HepG2 (cell line): Measurements from ENCODE around the gene CCM2L. TPM values are rescaled to one million over a fixed set of nuclear protein-coding genes. Genes with fewer than 3 reads are reported as not detected.
A peak's percentile ranks its signal among the peaks of the same experiment; 100 is the strongest.

Experiments used
- CCDC6 ChIP-seq: sonication (generic); formaldehyde crosslinking; IDR thresholded peaks from 2 replicates; pipeline ENCODE4 v1.8.1; 2022; ENCODE audit warnings: mild to moderate bottlenecking, missing genetic modification reagents, moderate library complexity
- FOXK2 ChIP-seq: fragments of 450-650 bp; IDR thresholded peaks from 2 replicates; pipeline ENCODE4 v1.6.1; 2016
- GABPB1 ChIP-seq: IDR thresholded peaks from 2 replicates; pipeline ENCODE4 v1.6.1; 2016; ENCODE audit warnings: mild to moderate bottlenecking, missing genetic modification reagents, moderate library complexity, missing compliant biosample characterization
- MEIS2 ChIP-seq: sonication (generic); formaldehyde crosslinking; IDR thresholded peaks from 2 replicates; pipeline ENCODE4 v1.9.0; 2021; ENCODE audit warnings: mild to moderate bottlenecking, missing genetic modification reagents
- PITX1 ChIP-seq: sonication (generic); formaldehyde crosslinking; IDR thresholded peaks from 2 replicates; pipeline ENCODE4 v1.5.1; 2020; ENCODE audit warnings: mild to moderate bottlenecking, missing genetic modification reagents
- PTBP1 ChIP-seq: fragments of 200-400 bp; formaldehyde crosslinking; IDR thresholded peaks from 2 replicates; pipeline ENCODE4 v1.6.1; 2018; ENCODE audit warnings: low read length, low read depth; ENCODE audit not compliant: poor library complexity, severe bottlenecking
- RBFOX2 ChIP-seq: fragments of 200-400 bp; formaldehyde crosslinking; IDR thresholded peaks from 2 replicates; pipeline ENCODE4 v1.6.1; 2017; ENCODE audit warnings: low read depth, mild to moderate bottlenecking, low read length
- SMAD1 ChIP-seq: sonication (generic); formaldehyde crosslinking; IDR thresholded peaks from 2 replicates; pipeline ENCODE4 v1.4.0; 2020; ENCODE audit warnings: missing genetic modification reagents, low read depth, mild to moderate bottlenecking, borderline replicate concordance
- SMARCE1 ChIP-seq: fragments of 450-650 bp; IDR thresholded peaks from 2 replicates; pipeline ENCODE4 v1.6.1; 2017; ENCODE audit warnings: borderline replicate concordance
- TAF1 ChIP-seq: sonication (generic); formaldehyde crosslinking; IDR thresholded peaks from 2 replicates; pipeline ENCODE4 v1.4.0; 2020; ENCODE audit warnings: missing genetic modification reagents
- TCF7L2 ChIP-seq: IDR thresholded peaks from 2 replicates; pipeline ENCODE4 v1.6.1; 2011; ENCODE audit warnings: mild to moderate bottlenecking, low read depth, low read length, moderate library complexity
- WIZ ChIP-seq: sonication (generic); formaldehyde crosslinking; IDR thresholded peaks from 2 replicates; pipeline ENCODE4 v1.5.1; 2020; ENCODE audit warnings: mild to moderate bottlenecking, missing genetic modification reagents
- ZIK1 ChIP-seq: sonication (generic); formaldehyde crosslinking; IDR thresholded peaks from 2 replicates; pipeline ENCODE4 v1.5.0; 2020; ENCODE audit warnings: mild to moderate bottlenecking, low read depth, missing genetic modification reagents, borderline replicate concordance
- ZNF549 ChIP-seq: sonication (generic); formaldehyde crosslinking; IDR thresholded peaks from 2 replicates; pipeline ENCODE4 v1.5.0; 2020; ENCODE audit warnings: missing genetic modification reagents
- ZNF577 ChIP-seq: sonication (generic); formaldehyde crosslinking; IDR thresholded peaks from 2 replicates; pipeline ENCODE4 v1.4.0; 2020; ENCODE audit warnings: mild to moderate bottlenecking, low read depth, missing genetic modification reagents, borderline replicate concordance
- ZNF724P ChIP-seq: sonication (generic); formaldehyde crosslinking; IDR thresholded peaks from 2 replicates; pipeline ENCODE4 v1.8.0; 2022; ENCODE audit warnings: missing genetic modification reagents, borderline replicate concordance
- ZNF766 ChIP-seq: sonication (generic); formaldehyde crosslinking; IDR thresholded peaks from 2 replicates; pipeline ENCODE4 v1.5.0; 2020; ENCODE audit warnings: missing genetic modification reagents, borderline replicate concordance
- polyA plus RNA-seq, 8 experiments: library from polyadenylated mRNA; depleted of rRNA in 3 of 8; stranded (reverse) in 7 of 8; unstranded in 1 of 8; fragments of >200 nt; fragmentation: Illumina TruSeq in 4 of 8; extraction: Trizol in 4 of 8; gene quantifications; 2 replicates each; pipeline versions ENCODE4 v1.2.1 to v1.2.3, GENCODE V29; 2011 to 2016; ENCODE audit warnings: low read depth in 4 of 8, missing spikeins in 1 of 8, mixed read lengths in 1 of 8; ENCODE audit not compliant: insufficient read depth in 1 of 8
- total RNA-seq, 5 experiments: library from RNA; depleted of rRNA; stranded (reverse); fragments of >200 nt; fragmentation: Illumina TruSeq; extraction: Trizol; gene quantifications; 2 replicates each; pipeline ENCODE4 v1.2.3, GENCODE V29; 2016; ENCODE audit warnings: low read depth in 1 of 5
- TF ChIP-seq, protein P1 (sequence below): sonication (generic); formaldehyde crosslinking; IDR thresholded peaks from 2 replicates; pipeline ENCODE4 v1.5.0; 2020; ENCODE audit warnings: missing genetic modification reagents, mild to moderate bottlenecking, borderline replicate concordance
- TF ChIP-seq, protein P2 (sequence below): sonication (generic); formaldehyde crosslinking; IDR thresholded peaks from 2 replicates; pipeline ENCODE4 v1.4.0; 2020; ENCODE audit warnings: mild to moderate bottlenecking, missing genetic modification reagents
- TF ChIP-seq, protein P3 (sequence below): sonication (generic); formaldehyde crosslinking; IDR thresholded peaks from 2 replicates; pipeline ENCODE4 v1.5.0; 2020; ENCODE audit warnings: mild to moderate bottlenecking, missing genetic modification reagents, borderline replicate concordance
- TF ChIP-seq, protein P4 (sequence below): sonication (generic); formaldehyde crosslinking; IDR thresholded peaks from 2 replicates; pipeline ENCODE4 v1.9.0; 2022; ENCODE audit warnings: missing genetic modification reagents, mild to moderate bottlenecking, borderline replicate concordance

Gene CCM2L
- total and polyA plus RNA-seq, 2 of the 13 experiments (the other 11 are each of a cell fraction or from before 2014, with no cell fraction given) = 0.15 TPM; not detected in 1

DNA sequence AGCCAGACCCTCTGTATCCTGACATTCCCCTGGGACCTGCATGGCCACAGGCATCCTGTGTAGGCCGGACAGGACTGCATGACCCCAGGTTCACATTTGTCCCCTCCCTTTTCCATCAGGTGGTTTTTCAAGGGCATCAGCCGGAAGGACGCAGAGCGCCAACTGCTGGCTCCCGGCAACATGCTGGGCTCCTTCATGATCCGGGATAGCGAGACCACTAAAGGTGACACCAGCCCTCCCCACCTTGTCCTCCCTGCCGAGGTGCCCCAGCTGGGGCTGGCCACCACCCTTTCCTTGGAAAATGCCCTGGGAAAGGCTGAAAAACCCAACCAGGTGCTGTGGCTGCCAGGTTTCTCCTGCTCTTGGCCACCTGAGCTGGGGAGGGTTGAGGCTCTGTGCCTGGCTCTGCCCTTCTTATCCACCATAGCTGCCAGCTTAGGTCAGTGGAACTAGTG, 69.4 kb downstream of the CCM2L start (continued):
- TF ChIP-seq, protein P1, sequence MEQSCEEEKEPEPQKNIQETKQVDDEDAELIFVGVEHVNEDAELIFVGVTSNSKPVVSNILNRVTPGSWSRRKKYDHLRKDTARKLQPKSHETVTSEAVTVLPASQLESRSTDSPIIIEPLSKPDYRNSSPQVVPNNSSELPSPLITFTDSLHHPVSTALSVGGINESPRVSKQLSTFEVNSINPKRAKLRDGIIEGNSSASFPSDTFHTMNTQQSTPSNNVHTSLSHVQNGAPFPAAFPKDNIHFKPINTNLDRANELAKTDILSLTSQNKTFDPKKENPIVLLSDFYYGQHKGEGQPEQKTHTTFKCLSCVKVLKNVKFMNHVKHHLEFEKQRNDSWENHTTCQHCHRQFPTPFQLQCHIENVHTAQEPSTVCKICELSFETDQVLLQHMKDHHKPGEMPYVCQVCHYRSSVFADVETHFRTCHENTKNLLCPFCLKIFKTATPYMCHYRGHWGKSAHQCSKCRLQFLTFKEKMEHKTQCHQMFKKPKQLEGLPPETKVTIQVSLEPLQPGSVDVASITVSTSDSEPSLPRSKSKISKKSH (CRISPR knock-in tag) = no peak
- no peak for TF ChIP-seq ZNF724P (CRISPR knock-in tag)
- TF ChIP-seq TAF1 = no peak
- 0 out of 2 replicates have a peak, but pooled peaks have one; percentile 50 for TF ChIP-seq SMAD1
- no peak for TF ChIP-seq FOXK2
- TF ChIP-seq CCDC6 (CRISPR knock-in tag) = no peak
- 0 out of 2 replicates have a peak, but pooled peaks have one; percentile 33 for TF ChIP-seq MEIS2
- TF ChIP-seq, protein P2, sequence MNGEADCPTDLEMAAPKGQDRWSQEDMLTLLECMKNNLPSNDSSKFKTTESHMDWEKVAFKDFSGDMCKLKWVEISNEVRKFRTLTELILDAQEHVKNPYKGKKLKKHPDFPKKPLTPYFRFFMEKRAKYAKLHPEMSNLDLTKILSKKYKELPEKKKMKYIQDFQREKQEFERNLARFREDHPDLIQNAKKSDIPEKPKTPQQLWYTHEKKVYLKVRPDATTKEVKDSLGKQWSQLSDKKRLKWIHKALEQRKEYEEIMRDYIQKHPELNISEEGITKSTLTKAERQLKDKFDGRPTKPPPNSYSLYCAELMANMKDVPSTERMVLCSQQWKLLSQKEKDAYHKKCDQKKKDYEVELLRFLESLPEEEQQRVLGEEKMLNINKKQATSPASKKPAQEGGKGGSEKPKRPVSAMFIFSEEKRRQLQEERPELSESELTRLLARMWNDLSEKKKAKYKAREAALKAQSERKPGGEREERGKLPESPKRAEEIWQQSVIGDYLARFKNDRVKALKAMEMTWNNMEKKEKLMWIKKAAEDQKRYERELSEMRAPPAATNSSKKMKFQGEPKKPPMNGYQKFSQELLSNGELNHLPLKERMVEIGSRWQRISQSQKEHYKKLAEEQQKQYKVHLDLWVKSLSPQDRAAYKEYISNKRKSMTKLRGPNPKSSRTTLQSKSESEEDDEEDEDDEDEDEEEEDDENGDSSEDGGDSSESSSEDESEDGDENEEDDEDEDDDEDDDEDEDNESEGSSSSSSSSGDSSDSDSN (CRISPR knock-in tag) = no peak
- TF ChIP-seq GABPB1 (CRISPR knock-in tag) = peak; percentile 81
- no peak for TF ChIP-seq ZNF577 (CRISPR knock-in tag)
- peak; percentile 29; the same call in 1 of the 2 replicates for TF ChIP-seq ZNF766 (CRISPR knock-in tag)
- no peak for TF ChIP-seq WIZ (CRISPR knock-in tag)
- TF ChIP-seq SMARCE1 = no peak
- no peak for TF ChIP-seq ZIK1 (CRISPR knock-in tag)
- TF ChIP-seq RBFOX2 = no peak
- peak; percentile 61; the same call in 1 of the 2 replicates for TF ChIP-seq PITX1 (CRISPR knock-in tag)
- TF ChIP-seq, protein P3, sequence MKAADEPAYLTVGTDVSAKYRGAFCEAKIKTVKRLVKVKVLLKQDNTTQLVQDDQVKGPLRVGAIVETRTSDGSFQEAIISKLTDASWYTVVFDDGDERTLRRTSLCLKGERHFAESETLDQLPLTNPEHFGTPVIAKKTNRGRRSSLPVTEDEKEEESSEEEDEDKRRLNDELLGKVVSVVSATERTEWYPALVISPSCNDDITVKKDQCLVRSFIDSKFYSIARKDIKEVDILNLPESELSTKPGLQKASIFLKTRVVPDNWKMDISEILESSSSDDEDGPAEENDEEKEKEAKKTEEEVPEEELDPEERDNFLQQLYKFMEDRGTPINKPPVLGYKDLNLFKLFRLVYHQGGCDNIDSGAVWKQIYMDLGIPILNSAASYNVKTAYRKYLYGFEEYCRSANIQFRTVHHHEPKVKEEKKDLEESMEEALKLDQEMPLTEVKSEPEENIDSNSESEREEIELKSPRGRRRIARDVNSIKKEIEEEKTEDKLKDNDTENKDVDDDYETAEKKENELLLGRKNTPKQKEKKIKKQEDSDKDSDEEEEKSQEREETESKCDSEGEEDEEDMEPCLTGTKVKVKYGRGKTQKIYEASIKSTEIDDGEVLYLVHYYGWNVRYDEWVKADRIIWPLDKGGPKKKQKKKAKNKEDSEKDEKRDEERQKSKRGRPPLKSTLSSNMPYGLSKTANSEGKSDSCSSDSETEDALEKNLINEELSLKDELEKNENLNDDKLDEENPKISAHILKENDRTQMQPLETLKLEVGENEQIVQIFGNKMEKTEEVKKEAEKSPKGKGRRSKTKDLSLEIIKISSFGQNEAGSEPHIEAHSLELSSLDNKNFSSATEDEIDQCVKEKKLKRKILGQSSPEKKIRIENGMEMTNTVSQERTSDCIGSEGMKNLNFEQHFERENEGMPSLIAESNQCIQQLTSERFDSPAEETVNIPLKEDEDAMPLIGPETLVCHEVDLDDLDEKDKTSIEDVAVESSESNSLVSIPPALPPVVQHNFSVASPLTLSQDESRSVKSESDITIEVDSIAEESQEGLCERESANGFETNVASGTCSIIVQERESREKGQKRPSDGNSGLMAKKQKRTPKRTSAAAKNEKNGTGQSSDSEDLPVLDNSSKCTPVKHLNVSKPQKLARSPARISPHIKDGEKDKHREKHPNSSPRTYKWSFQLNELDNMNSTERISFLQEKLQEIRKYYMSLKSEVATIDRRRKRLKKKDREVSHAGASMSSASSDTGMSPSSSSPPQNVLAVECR (CRISPR knock-in tag) = no peak; the same call in 1 of the 2 replicates
- no peak for TF ChIP-seq TCF7L2
- TF ChIP-seq, protein P4, sequence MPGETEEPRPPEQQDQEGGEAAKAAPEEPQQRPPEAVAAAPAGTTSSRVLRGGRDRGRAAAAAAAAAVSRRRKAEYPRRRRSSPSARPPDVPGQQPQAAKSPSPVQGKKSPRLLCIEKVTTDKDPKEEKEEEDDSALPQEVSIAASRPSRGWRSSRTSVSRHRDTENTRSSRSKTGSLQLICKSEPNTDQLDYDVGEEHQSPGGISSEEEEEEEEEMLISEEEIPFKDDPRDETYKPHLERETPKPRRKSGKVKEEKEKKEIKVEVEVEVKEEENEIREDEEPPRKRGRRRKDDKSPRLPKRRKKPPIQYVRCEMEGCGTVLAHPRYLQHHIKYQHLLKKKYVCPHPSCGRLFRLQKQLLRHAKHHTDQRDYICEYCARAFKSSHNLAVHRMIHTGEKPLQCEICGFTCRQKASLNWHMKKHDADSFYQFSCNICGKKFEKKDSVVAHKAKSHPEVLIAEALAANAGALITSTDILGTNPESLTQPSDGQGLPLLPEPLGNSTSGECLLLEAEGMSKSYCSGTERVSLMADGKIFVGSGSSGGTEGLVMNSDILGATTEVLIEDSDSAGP (CRISPR knock-in tag) = peak; percentile 62
- no peak for TF ChIP-seq ZNF549
- no peak for TF ChIP-seq PTBP1
